ENCODE measurements around the gene ILKAP. TPM values are rescaled to one million over a fixed set of nuclear protein-coding genes. Genes with fewer than 3 reads are reported as not detected.

ILKAP gene
- total and polyA plus RNA-seq, 12 donors: 12.3 to 131 (median 26.1) TPM

- intact Hi-C loops (cut with DNase I): no loop called here
- Histone ChIP-seq H3K4me3 (no peak overlapping the region), H3K9me3 (replicated peaks in 1 of 3) (no peaks in the 10 kb centered on the region), H3K27me3 (peaks cover 6% of the 10 kb centered on the region), H3K27ac (no peak overlapping the region), H3K4me1 (replicated peaks in 1 of 2) (peaks cover 0 to 4% of the 10 kb centered on the region in 2 donors), H3K36me3 (replicated peaks in 1 of 2) (no peaks in the 10 kb centered on the region)
- WGBS, 4 donors: 62 to 100% (median 63%) methylated on average over 2 to 21 of the region's 21 CpGs; no CpG with 5 or more reads in 1 of the 4 donors
- DNase-seq: no peak
- TF ChIP-seq CTCF (IDR thresholded peaks at IDR 0.05) (no peak), POLR2A (IDR thresholded peaks at IDR 0.05) (no peak)
These were observed 45.4 kb downstream of the ILKAP start for GRCh38 chr2:238158018-238158508.

- Histone ChIP-seq H3K4me3 (no peak overlapping the region), H3K9me3 (replicated peaks in 1 of 3) (no peaks in the 10 kb centered on the region), H3K36me3 (replicated peaks in 1 of 2) (no peaks in the 10 kb centered on the region), H3K27ac (no peak overlapping the region), H3K27me3 (peaks cover 6% of the 10 kb centered on the region), H3K4me1 (replicated peaks in 1 of 2) (peaks cover 0 to 4% of the 10 kb centered on the region in 2 donors)
- intact Hi-C loops (cut with DNase I): no loop called here
- no peak for DNase-seq
- WGBS, 4 donors: 80 to 86% (median 84%) methylated on average over 6 to 14 of the region's 14 CpGs
- TF ChIP-seq POLR2A (IDR thresholded peaks at IDR 0.05) (no peak), CTCF (IDR thresholded peaks at IDR 0.05) (no peak)
These were observed 45.9 kb downstream of the ILKAP start for GRCh38 chr2:238157506-238158017.

GRCh38 chr2:238155761-238156694 lies 47.5 kb downstream of the ILKAP start:
- Histone ChIP-seq H3K4me1 (replicated peaks in 1 of 2) (peaks cover 0 to 4% of the 10 kb centered on the region in 2 donors), H3K27ac (peak overlapping the region in 1 of 5 donors; percentile 8), H3K27me3 (peaks cover 6% of the 10 kb centered on the region), H3K4me3 (no peak overlapping the region), H3K9me3 (replicated peaks in 1 of 3) (no peaks in the 10 kb centered on the region), H3K36me3 (replicated peaks in 1 of 2) (no peaks in the 10 kb centered on the region)
- intact Hi-C loops (cut with DNase I): no loop called here
- TF ChIP-seq POLR2A (IDR thresholded peaks at IDR 0.05): no peak
- TF ChIP-seq CTCF (IDR thresholded peaks at IDR 0.05): no peak
- 75 to 86% (median 79%) methylated on average over 17 to 18 of the region's 18 CpGs for WGBS, 4 donors
- no peak for DNase-seq

- Histone ChIP-seq H3K4me1 (replicated peaks in 1 of 2) (peaks cover 0 to 4% of the 10 kb centered on the region in 2 donors), H3K27ac (peak overlapping the region in 1 of 5 donors; percentile 8), H3K27me3 (peaks cover 4% of the 10 kb centered on the region), H3K9me3 (replicated peaks in 1 of 3) (no peaks in the 10 kb centered on the region), H3K4me3 (no peak overlapping the region), H3K36me3 (replicated peaks in 1 of 2) (no peaks in the 10 kb centered on the region)
- intact Hi-C loops (cut with DNase I): no loop called here
- no peak for TF ChIP-seq POLR2A (IDR thresholded peaks at IDR 0.05)
- 69 to 86% (median 76%) methylated on average over 14 to 19 of the region's 19 CpGs for WGBS, 4 donors
- DNase-seq: peak in 3 of 7 donors; percentile 15 to 35 (median 27)
These were observed 48.3 kb downstream of the ILKAP start for GRCh38 chr2:238155051-238155760.
